Measurements from ENCODE around the gene FSTL4.

DNA sequence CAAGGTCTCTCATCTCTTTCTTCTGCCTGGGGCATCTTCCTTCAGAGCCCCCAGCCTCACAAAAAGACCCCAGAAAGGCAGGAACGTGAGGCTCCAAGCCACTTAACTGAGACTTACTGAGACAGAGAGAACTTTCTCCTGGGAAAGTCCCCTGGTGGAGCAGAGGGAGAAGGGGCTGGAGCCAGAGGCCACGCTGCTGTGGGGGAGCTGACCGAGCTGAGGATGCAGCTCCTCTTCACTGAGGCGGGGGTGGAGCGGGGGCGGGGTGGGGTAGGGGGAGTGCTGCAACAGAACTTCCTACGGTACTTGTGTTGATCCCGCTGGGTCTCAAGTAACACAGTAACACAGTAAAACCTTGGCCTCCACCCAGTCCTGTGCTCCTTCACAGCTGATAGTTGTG is 204.0 kb downstream of the FSTL4 start:
- TF ChIP-seq, protein P1, sequence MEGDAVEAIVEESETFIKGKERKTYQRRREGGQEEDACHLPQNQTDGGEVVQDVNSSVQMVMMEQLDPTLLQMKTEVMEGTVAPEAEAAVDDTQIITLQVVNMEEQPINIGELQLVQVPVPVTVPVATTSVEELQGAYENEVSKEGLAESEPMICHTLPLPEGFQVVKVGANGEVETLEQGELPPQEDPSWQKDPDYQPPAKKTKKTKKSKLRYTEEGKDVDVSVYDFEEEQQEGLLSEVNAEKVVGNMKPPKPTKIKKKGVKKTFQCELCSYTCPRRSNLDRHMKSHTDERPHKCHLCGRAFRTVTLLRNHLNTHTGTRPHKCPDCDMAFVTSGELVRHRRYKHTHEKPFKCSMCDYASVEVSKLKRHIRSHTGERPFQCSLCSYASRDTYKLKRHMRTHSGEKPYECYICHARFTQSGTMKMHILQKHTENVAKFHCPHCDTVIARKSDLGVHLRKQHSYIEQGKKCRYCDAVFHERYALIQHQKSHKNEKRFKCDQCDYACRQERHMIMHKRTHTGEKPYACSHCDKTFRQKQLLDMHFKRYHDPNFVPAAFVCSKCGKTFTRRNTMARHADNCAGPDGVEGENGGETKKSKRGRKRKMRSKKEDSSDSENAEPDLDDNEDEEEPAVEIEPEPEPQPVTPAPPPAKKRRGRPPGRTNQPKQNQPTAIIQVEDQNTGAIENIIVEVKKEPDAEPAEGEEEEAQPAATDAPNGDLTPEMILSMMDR (conservative IDR thresholded peaks at IDR 0.05; ENCODE audit: low read depth in 2 of 2) = no peak; a peak in 1 of 4 replicates
- TF ChIP-seq, protein P2, sequence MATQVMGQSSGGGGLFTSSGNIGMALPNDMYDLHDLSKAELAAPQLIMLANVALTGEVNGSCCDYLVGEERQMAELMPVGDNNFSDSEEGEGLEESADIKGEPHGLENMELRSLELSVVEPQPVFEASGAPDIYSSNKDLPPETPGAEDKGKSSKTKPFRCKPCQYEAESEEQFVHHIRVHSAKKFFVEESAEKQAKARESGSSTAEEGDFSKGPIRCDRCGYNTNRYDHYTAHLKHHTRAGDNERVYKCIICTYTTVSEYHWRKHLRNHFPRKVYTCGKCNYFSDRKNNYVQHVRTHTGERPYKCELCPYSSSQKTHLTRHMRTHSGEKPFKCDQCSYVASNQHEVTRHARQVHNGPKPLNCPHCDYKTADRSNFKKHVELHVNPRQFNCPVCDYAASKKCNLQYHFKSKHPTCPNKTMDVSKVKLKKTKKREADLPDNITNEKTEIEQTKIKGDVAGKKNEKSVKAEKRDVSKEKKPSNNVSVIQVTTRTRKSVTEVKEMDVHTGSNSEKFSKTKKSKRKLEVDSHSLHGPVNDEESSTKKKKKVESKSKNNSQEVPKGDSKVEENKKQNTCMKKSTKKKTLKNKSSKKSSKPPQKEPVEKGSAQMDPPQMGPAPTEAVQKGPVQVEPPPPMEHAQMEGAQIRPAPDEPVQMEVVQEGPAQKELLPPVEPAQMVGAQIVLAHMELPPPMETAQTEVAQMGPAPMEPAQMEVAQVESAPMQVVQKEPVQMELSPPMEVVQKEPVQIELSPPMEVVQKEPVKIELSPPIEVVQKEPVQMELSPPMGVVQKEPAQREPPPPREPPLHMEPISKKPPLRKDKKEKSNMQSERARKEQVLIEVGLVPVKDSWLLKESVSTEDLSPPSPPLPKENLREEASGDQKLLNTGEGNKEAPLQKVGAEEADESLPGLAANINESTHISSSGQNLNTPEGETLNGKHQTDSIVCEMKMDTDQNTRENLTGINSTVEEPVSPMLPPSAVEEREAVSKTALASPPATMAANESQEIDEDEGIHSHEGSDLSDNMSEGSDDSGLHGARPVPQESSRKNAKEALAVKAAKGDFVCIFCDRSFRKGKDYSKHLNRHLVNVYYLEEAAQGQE (IDR thresholded peaks at IDR 0.05; ENCODE audit: unreplicated experiment) = no peak
- TF ChIP-seq EZH2phosphoT487 (IDR thresholded peaks at IDR 0.05; ENCODE audit: unreplicated experiment) (no peak), EZH2 (IDR thresholded peaks at IDR 0.05; ENCODE audit: low read depth, unreplicated experiment) (no peak), CREB1 (CRISPR knock-in tag; IDR thresholded peaks at IDR 0.05; ENCODE audit: low read depth) (no peak), STAT1 (IDR thresholded peaks at IDR 0.05; ENCODE audit: unreplicated experiment) (no peak), ZNF114 (CRISPR knock-in tag; IDR thresholded peaks at IDR 0.05) (no peak), POLR2AphosphoS5 (IDR thresholded peaks at IDR 0.05; ENCODE audit: low read depth) (no peak), JUNB (IDR thresholded peaks at IDR 0.05; ENCODE audit: unreplicated experiment) (no peak)
- TF ChIP-seq, protein P3, sequence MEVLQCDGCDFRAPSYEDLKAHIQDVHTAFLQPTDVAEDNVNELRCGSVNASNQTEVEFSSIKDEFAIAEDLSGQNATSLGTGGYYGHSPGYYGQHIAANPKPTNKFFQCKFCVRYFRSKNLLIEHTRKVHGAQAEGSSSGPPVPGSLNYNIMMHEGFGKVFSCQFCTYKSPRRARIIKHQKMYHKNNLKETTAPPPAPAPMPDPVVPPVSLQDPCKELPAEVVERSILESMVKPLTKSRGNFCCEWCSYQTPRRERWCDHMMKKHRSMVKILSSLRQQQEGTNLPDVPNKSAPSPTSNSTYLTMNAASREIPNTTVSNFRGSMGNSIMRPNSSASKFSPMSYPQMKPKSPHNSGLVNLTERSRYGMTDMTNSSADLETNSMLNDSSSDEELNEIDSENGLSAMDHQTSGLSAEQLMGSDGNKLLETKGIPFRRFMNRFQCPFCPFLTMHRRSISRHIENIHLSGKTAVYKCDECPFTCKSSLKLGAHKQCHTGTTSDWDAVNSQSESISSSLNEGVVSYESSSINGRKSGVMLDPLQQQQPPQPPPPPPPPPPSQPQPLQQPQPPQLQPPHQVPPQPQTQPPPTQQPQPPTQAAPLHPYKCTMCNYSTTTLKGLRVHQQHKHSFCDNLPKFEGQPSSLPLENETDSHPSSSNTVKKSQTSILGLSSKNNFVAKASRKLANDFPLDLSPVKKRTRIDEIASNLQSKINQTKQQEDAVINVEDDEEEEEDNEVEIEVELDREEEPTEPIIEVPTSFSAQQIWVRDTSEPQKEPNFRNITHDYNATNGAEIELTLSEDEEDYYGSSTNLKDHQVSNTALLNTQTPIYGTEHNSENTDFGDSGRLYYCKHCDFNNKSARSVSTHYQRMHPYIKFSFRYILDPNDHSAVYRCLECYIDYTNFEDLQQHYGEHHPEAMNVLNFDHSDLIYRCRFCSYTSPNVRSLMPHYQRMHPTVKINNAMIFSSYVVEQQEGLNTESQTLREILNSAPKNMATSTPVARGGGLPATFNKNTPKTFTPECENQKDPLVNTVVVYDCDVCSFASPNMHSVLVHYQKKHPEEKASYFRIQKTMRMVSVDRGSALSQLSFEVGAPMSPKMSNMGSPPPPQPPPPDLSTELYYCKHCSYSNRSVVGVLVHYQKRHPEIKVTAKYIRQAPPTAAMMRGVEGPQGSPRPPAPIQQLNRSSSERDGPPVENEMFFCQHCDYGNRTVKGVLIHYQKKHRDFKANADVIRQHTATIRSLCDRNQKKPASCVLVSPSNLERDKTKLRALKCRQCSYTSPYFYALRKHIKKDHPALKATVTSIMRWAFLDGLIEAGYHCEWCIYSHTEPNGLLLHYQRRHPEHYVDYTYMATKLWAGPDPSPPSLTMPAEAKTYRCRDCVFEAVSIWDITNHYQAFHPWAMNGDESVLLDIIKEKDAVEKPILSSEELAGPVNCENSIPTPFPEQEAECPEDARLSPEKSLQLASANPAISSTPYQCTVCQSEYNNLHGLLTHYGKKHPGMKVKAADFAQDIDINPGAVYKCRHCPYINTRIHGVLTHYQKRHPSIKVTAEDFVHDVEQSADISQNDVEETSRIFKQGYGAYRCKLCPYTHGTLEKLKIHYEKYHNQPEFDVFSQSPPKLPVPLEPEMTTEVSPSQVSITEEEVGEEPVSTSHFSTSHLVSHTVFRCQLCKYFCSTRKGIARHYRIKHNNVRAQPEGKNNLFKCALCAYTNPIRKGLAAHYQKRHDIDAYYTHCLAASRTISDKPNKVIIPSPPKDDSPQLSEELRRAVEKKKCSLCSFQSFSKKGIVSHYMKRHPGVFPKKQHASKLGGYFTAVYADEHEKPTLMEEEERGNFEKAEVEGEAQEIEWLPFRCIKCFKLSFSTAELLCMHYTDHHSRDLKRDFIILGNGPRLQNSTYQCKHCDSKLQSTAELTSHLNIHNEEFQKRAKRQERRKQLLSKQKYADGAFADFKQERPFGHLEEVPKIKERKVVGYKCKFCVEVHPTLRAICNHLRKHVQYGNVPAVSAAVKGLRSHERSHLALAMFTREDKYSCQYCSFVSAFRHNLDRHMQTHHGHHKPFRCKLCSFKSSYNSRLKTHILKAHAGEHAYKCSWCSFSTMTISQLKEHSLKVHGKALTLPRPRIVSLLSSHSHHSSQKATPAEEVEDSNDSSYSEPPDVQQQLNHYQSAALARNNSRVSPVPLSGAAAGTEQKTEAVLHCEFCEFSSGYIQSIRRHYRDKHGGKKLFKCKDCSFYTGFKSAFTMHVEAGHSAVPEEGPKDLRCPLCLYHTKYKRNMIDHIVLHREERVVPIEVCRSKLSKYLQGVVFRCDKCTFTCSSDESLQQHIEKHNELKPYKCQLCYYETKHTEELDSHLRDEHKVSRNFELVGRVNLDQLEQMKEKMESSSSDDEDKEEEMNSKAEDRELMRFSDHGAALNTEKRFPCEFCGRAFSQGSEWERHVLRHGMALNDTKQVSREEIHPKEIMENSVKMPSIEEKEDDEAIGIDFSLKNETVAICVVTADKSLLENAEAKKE (CRISPR knock-in tag; IDR thresholded peaks at IDR 0.05) = no peak
- TF ChIP-seq, protein P4, sequence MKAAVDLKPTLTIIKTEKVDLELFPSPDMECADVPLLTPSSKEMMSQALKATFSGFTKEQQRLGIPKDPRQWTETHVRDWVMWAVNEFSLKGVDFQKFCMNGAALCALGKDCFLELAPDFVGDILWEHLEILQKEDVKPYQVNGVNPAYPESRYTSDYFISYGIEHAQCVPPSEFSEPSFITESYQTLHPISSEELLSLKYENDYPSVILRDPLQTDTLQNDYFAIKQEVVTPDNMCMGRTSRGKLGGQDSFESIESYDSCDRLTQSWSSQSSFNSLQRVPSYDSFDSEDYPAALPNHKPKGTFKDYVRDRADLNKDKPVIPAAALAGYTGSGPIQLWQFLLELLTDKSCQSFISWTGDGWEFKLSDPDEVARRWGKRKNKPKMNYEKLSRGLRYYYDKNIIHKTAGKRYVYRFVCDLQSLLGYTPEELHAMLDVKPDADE (IDR thresholded peaks at IDR 0.05) = no peak
